Pancreas (tissue), 10 donors: Measurements from ENCODE around the gene IREB2. TPM values are rescaled to one million over a fixed set of nuclear protein-coding genes. Genes with fewer than 3 reads are reported as not detected.

ENCODE experiments used
- ATAC-seq, 4 donors: fragments of 200-7000 bp; cut with Tn5 transposase; one replicate each; pipeline versions ENCODE4 v1.8.0 to v1.9.1; 2020; ENCODE audit warnings: mild to moderate bottlenecking in 4 of 4, moderate library complexity in 4 of 4
- DNase-seq, 6 donors: peaks; one replicate each; pipeline ENCODE4 v3.0.0-alpha.2; 2020
- FAIRE-seq: peaks from 2 replicates; lab custom pipeline; 2012; peaks lifted over from hg19 to GRCh38; lab: Jason Lieb, UNC
- H3K27ac ChIP-seq, 4 donors: fragments of 200-600 bp; sonication (generic); 1 replicate in 3 of 4; 2 replicates in 1 of 4; pipeline versions ENCODE4 v1.5.0 to v1.8.0; 2020
- H3K27me3 ChIP-seq, 4 donors: fragments of 200-600 bp; one replicate each; pipeline ENCODE4 v1.8.0; 2021
- H3K36me3 ChIP-seq, 3 donors: fragments of 200-600 bp; sonication (generic) in 1 of 3; one replicate each; pipeline versions ENCODE4 v1.5.0 to v1.8.0; 2020 to 2021
- H3K4me1 ChIP-seq, 3 donors: fragments of 200-600 bp; one replicate each; pipeline ENCODE4 v1.8.0; 2021
- H3K4me3 ChIP-seq, 4 donors: fragments of 200-600 bp; sonication (generic) in 2 of 4; one replicate each; pipeline versions ENCODE4 v1.5.0 to v1.8.0; 2020 to 2021
- H3K9me3 ChIP-seq, 4 donors: fragments of 200-600 bp; one replicate each; pipeline ENCODE4 v1.8.0; 2021
- CTCF ChIP-seq, 4 donors: fragments of 200-600 bp; sonication (generic) in 3 of 4; IDR thresholded peaks; one replicate each; pipeline versions ENCODE4 v1.5.0 to v1.8.0; 2021; ENCODE audit warnings: antibody characterized with exemption in 4 of 4
- WGBS, 2 donors: extraction: QIAGEN DNeasy Blood & Tissue Kit; methylation state at CpG; one replicate each; pipeline ENCODE4 v1.1.7; 2013; 5-methylcytosine and 5-hydroxymethylcytosine counted together
- intact Hi-C, 3 donors: fragments of 100-400 bp; cut with DNase I; formaldehyde crosslinking; loops; one replicate each; pipeline versions ENCODE4 v1.11.1 to v1.14.2; 2022
- polyA plus RNA-seq, 2 donors: library from polyadenylated mRNA; stranded (reverse); fragments of 200-250 nt; gene quantifications; one replicate each; pipeline ENCODE4 v1.2.3, GENCODE V29; 2013
- total RNA-seq, 6 donors: library from RNA; stranded (reverse); fragmentation: NEBNext Ultra II Directional in 4 of 6; extraction: Animal tissue kit (Norgen Biotek cat#: 25700) in 4 of 6; gene quantifications; one replicate each; pipeline versions ENCODE4 v1.2.1 to v1.2.4, GENCODE V29; 2021 to 2023
- donor health status: healthy with polysubstance abuse.
- donor health status: DM: no; HTN: no; CAD: no; lungs with moderate emphysema.
- donor health status: DM: no; HTN: no; CAD: no.
- donor health status: control.
- donor health status: control.
- donor health status: Bipolar disorder and iron deficiency.
- donor health status: DM: yes; HTN: yes; CAD: no.
- donor health status: DM: no; HTN: no; CAD: no.
- donor health status: DM: no; HTN: no; CAD: no.
- donor health status: DM: yes; HTN: yes; CAD: no.

The IREB2 gene
- total and polyA plus RNA-seq, 8 donors = 5.7 to 34.0 (median 19.2) TPM

GRCh38 chr15:78405336-78405924 is 32.6 kb upstream of the IREB2 start:
- DNase-seq (no peak), ATAC-seq (no peak), FAIRE-seq (no peak)
- no peak for TF ChIP-seq CTCF (IDR thresholded peaks at IDR 0.05)
- H3K9me3 ChIP-seq = no peaks in the 10 kb centered on the region
- no peak overlapping the region for H3K27ac ChIP-seq
- H3K27me3 ChIP-seq = peaks cover 0 to 7% (median 0%) of the 10 kb centered on the region in 4 donors
- no peak overlapping the region for H3K4me3 ChIP-seq
- no peaks in the 10 kb centered on the region for H3K36me3 ChIP-seq
- intact Hi-C loops = no loop called here
- WGBS, 2 donors = 28 to 37% methylated on average over 25 to 26 of the region's 26 CpGs
- no peaks in the 10 kb centered on the region for H3K4me1 ChIP-seq

GRCh38 chr15:78406016-78406585 is 31.9 kb upstream of the IREB2 start:
- 76 to 80% methylated on average over 8 of the region's 8 CpGs for WGBS, 2 donors
- intact Hi-C loops = no loop called here
- no peak for FAIRE-seq
- Histone ChIP-seq H3K4me3 (no peak overlapping the region), H3K27ac (no peak overlapping the region), H3K9me3 (no peaks in the 10 kb centered on the region), H3K27me3 (peaks cover 0 to 7% (median 0%) of the 10 kb centered on the region in 4 donors), H3K4me1 (no peaks in the 10 kb centered on the region), H3K36me3 (no peaks in the 10 kb centered on the region)
- ATAC-seq = no peak
- DNase-seq = no peak
- TF ChIP-seq CTCF (IDR thresholded peaks at IDR 0.05) = no peak

- no peak for ATAC-seq
- no peak for DNase-seq
- intact Hi-C loops = no loop called here
- Histone ChIP-seq H3K36me3 (no peaks in the 10 kb centered on the region), H3K4me1 (no peaks in the 10 kb centered on the region), H3K4me3 (no peak overlapping the region), H3K27ac (no peak overlapping the region), H3K9me3 (no peaks in the 10 kb centered on the region), H3K27me3 (peaks cover 0 to 7% (median 0%) of the 10 kb centered on the region in 4 donors)
- 61 to 67% methylated on average over 6 of the region's 6 CpGs for WGBS, 2 donors
- no peak for TF ChIP-seq CTCF (IDR thresholded peaks at IDR 0.05)
- no peak for FAIRE-seq
Observed at GRCh38 chr15:78407608-78408354, 30.2 kb upstream of the IREB2 start.

- TF ChIP-seq CTCF (IDR thresholded peaks at IDR 0.05) = no peak
- intact Hi-C loops = no loop called here
- Histone ChIP-seq H3K9me3 (no peaks in the 10 kb centered on the region), H3K27me3 (peaks cover 0 to 7% (median 0%) of the 10 kb centered on the region in 4 donors), H3K4me3 (no peak overlapping the region), H3K4me1 (no peaks in the 10 kb centered on the region), H3K27ac (no peak overlapping the region), H3K36me3 (no peaks in the 10 kb centered on the region)
- WGBS, 2 donors = 52 to 67% methylated on average over 4 of the region's 4 CpGs
- no peak for FAIRE-seq
- DNase-seq = no peak
- ATAC-seq = no peak
Observed at GRCh38 chr15:78408355-78408640, 29.7 kb upstream of the IREB2 start.

- Histone ChIP-seq H3K4me3 (no peak overlapping the region), H3K36me3 (no peaks in the 10 kb centered on the region), H3K4me1 (no peaks in the 10 kb centered on the region), H3K27ac (no peak overlapping the region), H3K27me3 (peaks cover 0 to 7% (median 0%) of the 10 kb centered on the region in 4 donors), H3K9me3 (no peaks in the 10 kb centered on the region)
- FAIRE-seq (no peak), DNase-seq (no peak), ATAC-seq (no peak)
- intact Hi-C loops = no loop called here
- TF ChIP-seq CTCF (IDR thresholded peaks at IDR 0.05) = no peak
- WGBS, 2 donors = 28 to 33% methylated on average over 2 of the region's 2 CpGs
Observed at GRCh38 chr15:78408961-78409360, 29.1 kb upstream of the IREB2 start.
